ENCODE data around the gene ELMO1.

GRCh38 chr7:37095122-37095521 is 353.5 kb downstream of the ELMO1 start:
- TF ChIP-seq CTCF (conservative IDR thresholded peaks at IDR 0.05; ENCODE audit: low read depth, low read length): no peak
- TF ChIP-seq EZH2 (IDR thresholded peaks at IDR 0.05; ENCODE audit: low read length, unreplicated experiment): no peak
